Motor neuron (in vitro differentiated cells): ENCODE measurements around the gene LIF. TPM values are rescaled to one million over a fixed set of nuclear protein-coding genes. Genes with fewer than 3 reads are reported as not detected.
"Not testable (repeated sequence)": the region's sequence is repeated elsewhere in the genome, so short reads cannot be mapped to it uniquely, and the experiment has no call there.

Experiments used
- ATAC-seq, 8 experiments: fragments of 200-7000 bp; cut with Tn5 transposase; replicated peaks in 6 of 8; 2 replicates each; pipeline ENCODE4 v1.8.0; 2021; ENCODE audit warnings: mild to moderate bottlenecking in 8 of 8, moderate library complexity in 8 of 8
- H3K27ac ChIP-seq, 2 donors: fragments of 250-450 bp; sonication (Bioruptor Pico); 2 replicates each; pipeline ENCODE4 v1.9.0; 2021; ENCODE audit warnings: antibody characterized with exemption in 2 of 2, mild to moderate bottlenecking in 2 of 2, moderate library complexity in 1 of 2
- H3K4me1 ChIP-seq, 2 donors: fragments of 250-450 bp; sonication (Bioruptor Pico); replicated peaks in 1 of 2; 2 replicates each; pipeline ENCODE4 v1.6.1; 2021; ENCODE audit warnings: antibody characterized with exemption in 2 of 2, mild to moderate bottlenecking in 2 of 2, moderate library complexity in 1 of 2
- H3K4me3 ChIP-seq, 5 donors: fragments of 250-450 bp; sonication (Bioruptor Pico); 2 replicates each; pipeline ENCODE4 v1.9.0; 2021; ENCODE audit warnings: antibody characterized with exemption in 5 of 5, mild to moderate bottlenecking in 5 of 5, moderate library complexity in 4 of 5
- WGBS, 10 experiments: fragments of 450-650 bp; shearing (Covaris generic); methylation state at CpG; one replicate each; pipeline ENCODE4 v1.0.0; 2022; 5-methylcytosine and 5-hydroxymethylcytosine counted together
- in situ Hi-C, 9 experiments: fragments of 400-800 bp; cut with MboI; loops; one replicate each; pipeline ENCODE4 v1.15.0; 2021; ENCODE audit warnings: low sequenced_read_pairs in 9 of 9, low pct_unique_long_range_greater_than_20kb in 2 of 9; ENCODE audit not compliant: unreplicated experiment in 9 of 9
- total RNA-seq, 8 experiments: library from RNA; unstranded; fragments of 300-600 nt; gene quantifications; 2 replicates each; pipeline versions ENCODE4 v1.2.3 to v1.2.4, GENCODE V29; 2022

Gene LIF
- total RNA-seq, 8 experiments from 2014 or later: 0.81 to 14.8 (median 4.3) TPM

- ATAC-seq, H3K4me3 ChIP-seq, in situ Hi-C loops, H3K27ac ChIP-seq: not testable (repeated sequence)
- H3K4me1 ChIP-seq: peaks cover 20 to 24% of the 10 kb centered on the region in 2 donors
- 60 to 100% (median 91%) methylated on average over 1 to 6 of the region's 10 CpGs; no CpG with 5 or more reads in 3 of the 10 experiments for WGBS, 10 experiments
Observed at GRCh38 chr22:30200905-30201304, 45.7 kb downstream of the LIF start.

GRCh38 chr22:30198921-30199320 is 47.6 kb downstream of the LIF start:
- in situ Hi-C loops: no loop called here
- no peak for ATAC-seq
- no peak overlapping the region for H3K27ac ChIP-seq

GRCh38 chr22:30198152-30198825 is 48.3 kb downstream of the LIF start:
- peaks cover 22 to 29% of the 10 kb centered on the region in 2 donors for H3K4me1 ChIP-seq
- ATAC-seq: no peak
- WGBS, 10 experiments: 60 to 100% (median 92%) methylated on average over 1 to 4 of the region's 5 CpGs
- no peak overlapping the region for H3K4me3 ChIP-seq
- in situ Hi-C loops: no loop called here
- no peak overlapping the region for H3K27ac ChIP-seq

More at GRCh38 chr22:30198921-30199320, 47.6 kb downstream of the LIF start:
- WGBS, 10 experiments: 88 to 100% (median 100%) methylated on average over 1 to 4 of the region's 4 CpGs; no CpG with 5 or more reads in 4 of the 10 experiments
- Histone ChIP-seq H3K4me3 (no peak overlapping the region), H3K4me1 (peaks cover 22 to 29% of the 10 kb centered on the region in 2 donors)

- in situ Hi-C loops: no loop called here
- H3K27ac ChIP-seq: peak overlapping the region; percentile 89 to 90
- H3K4me1 ChIP-seq: peaks cover 22 to 29% of the 10 kb centered on the region in 2 donors
- no peak for ATAC-seq
- peak overlapping the region in 1 of 5 donors; percentile 21 for H3K4me3 ChIP-seq
Observed at GRCh38 chr22:30197389-30197788, 49.2 kb downstream of the LIF start.

- peaks cover 22 to 29% of the 10 kb centered on the region in 2 donors for H3K4me1 ChIP-seq
- ATAC-seq: peak in 3 of 8 experiments; percentile 0 to 32 (median 7)
- H3K27ac ChIP-seq: peak overlapping the region; percentile 89 to 90
- H3K4me3 ChIP-seq: peak overlapping the region in 1 of 5 donors; percentile 21
- in situ Hi-C loops: no loop called here
- WGBS, 10 experiments: 0 to 40% (median 19%) methylated on average over 1 to 2 of the region's 2 CpGs; no CpG with 5 or more reads in 1 of the 10 experiments
Observed at GRCh38 chr22:30196880-30197336, 49.7 kb downstream of the LIF start.

GRCh38 chr22:30196141-30196879 is 50.2 kb downstream of the LIF start:
- Histone ChIP-seq H3K4me3 (peak overlapping the region in 1 of 5 donors; percentile 21), H3K27ac (peak overlapping the region; percentile 89 to 90), H3K4me1 (peaks cover 22 to 29% of the 10 kb centered on the region in 2 donors)
- 0 to 44% (median 11%) methylated on average over 1 to 7 of the region's 11 CpGs; no CpG with 5 or more reads in 1 of the 10 experiments for WGBS, 10 experiments
- in situ Hi-C loops: no loop called here
- peak; percentile 73 to 94 (median 91) for ATAC-seq

GRCh38 chr22:30195245-30196140 is 51.1 kb downstream of the LIF start:
- in situ Hi-C loops: no loop called here
- peak in 1 of 8 experiments; percentile 64 for ATAC-seq
- Histone ChIP-seq H3K4me1 (peaks cover 22 to 29% of the 10 kb centered on the region in 2 donors), H3K27ac (peak overlapping the region; percentile 89 to 90), H3K4me3 (no peak overlapping the region)
- WGBS, 10 experiments: 16 to 80% (median 61%) methylated on average over 1 to 5 of the region's 5 CpGs; no CpG with 5 or more reads in 1 of the 10 experiments

- no peak for ATAC-seq
- no peak overlapping the region for H3K4me3 ChIP-seq
- in situ Hi-C loops: no loop called here
- H3K4me1 ChIP-seq: peaks cover 22 to 29% of the 10 kb centered on the region in 2 donors
- H3K27ac ChIP-seq: no peak overlapping the region
- WGBS, 10 experiments: 70 to 100% (median 94%) methylated on average over 1 to 3 of the region's 3 CpGs; no CpG with 5 or more reads in 1 of the 10 experiments
Observed at GRCh38 chr22:30193031-30193775, 53.4 kb downstream of the LIF start.

- peaks cover 19 to 23% of the 10 kb centered on the region in 2 donors for H3K4me1 ChIP-seq
- H3K4me3 ChIP-seq: no peak overlapping the region
- H3K27ac ChIP-seq: no peak overlapping the region
- in situ Hi-C loops: no loop called here
- WGBS, 10 experiments: 80 to 100% (median 100%) methylated on average over 1 of the region's 1 CpG; no CpG with 5 or more reads in 4 of the 10 experiments
- ATAC-seq: no peak
Observed at GRCh38 chr22:30192427-30192826, 54.1 kb downstream of the LIF start.

GRCh38 chr22:30191040-30191701 is 55.4 kb downstream of the LIF start:
- no peak overlapping the region for H3K4me3 ChIP-seq
- 23 to 100% (median 70%) methylated on average over 1 to 3 of the region's 3 CpGs; no CpG with 5 or more reads in 3 of the 10 experiments for WGBS, 10 experiments

GRCh38 chr22:30190574-30190973 is 56.0 kb downstream of the LIF start:
- H3K4me3 ChIP-seq: no peak overlapping the region
- 56 to 100% (median 80%) methylated on average over 1 of the region's 1 CpG; no CpG with 5 or more reads in 3 of the 10 experiments for WGBS, 10 experiments
- H3K27ac ChIP-seq: no peak overlapping the region
- in situ Hi-C loops: no loop called here
- ATAC-seq: no peak
- peaks cover 4 to 8% of the 10 kb centered on the region in 2 donors for H3K4me1 ChIP-seq

More at GRCh38 chr22:30191040-30191701, 55.4 kb downstream of the LIF start:
- Histone ChIP-seq H3K4me1 (peaks cover 10 to 14% of the 10 kb centered on the region in 2 donors), H3K27ac (no peak overlapping the region)
- in situ Hi-C loops: no loop called here
- ATAC-seq: no peak
